DMS53 treated with DMSO at 0.1 percent for 48 hours (cell line): ENCODE measurements around the gene COL8A1.

Source experiments
- DNase-seq: peaks from one replicate; lab custom pipeline; 2025; ENCODE audit not compliant: unreplicated experiment; lab: John Stamatoyannopoulos, UW

COL8A1 gene

DNA sequence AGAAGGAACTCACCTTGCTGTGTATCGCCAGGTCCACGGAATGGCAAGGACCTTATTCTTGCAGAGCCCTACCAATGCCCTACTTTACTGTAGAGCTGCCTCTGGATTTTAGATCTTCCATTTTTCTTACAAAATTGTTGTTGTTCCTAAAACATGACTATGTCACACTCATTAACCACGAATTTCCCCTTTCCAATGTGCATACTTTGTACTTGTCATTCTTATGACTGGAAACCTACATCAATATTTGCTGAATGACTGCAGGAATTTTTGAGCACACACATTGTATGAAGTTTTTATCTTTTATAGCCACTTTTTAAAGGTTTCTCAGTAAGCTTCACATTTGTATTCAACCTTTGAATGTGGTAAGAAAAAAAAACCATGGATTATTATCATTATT is 143.4 kb downstream of the COL8A1 start:
- no peak for DNase-seq

DNA sequence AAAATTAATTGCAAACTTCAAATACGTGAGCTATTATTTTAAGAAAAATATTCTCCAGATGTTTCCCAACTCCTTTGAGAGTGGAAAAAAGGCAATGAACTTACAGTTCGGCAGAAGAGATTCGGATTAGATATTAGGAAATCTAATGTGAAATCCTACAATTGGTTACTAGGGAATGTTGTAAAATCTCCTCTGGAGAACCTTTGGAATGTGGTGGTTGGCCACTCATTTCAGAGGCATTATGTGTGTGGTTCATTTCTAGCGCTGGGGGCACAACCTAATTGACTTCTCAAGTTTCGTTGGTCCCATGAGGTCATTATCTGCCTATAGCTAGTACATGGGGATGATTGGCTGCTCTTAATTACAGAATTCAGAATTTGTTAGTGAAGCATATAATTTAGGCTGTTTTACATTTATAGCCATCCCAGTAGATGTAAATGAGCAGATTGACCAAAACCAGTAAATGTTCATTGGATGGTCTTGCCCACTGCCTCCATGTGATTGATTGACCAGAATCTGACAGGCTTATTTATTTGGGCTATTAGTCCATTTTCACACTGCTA is 144.7 kb downstream of the COL8A1 start:
- DNase-seq: no peak

DNA sequence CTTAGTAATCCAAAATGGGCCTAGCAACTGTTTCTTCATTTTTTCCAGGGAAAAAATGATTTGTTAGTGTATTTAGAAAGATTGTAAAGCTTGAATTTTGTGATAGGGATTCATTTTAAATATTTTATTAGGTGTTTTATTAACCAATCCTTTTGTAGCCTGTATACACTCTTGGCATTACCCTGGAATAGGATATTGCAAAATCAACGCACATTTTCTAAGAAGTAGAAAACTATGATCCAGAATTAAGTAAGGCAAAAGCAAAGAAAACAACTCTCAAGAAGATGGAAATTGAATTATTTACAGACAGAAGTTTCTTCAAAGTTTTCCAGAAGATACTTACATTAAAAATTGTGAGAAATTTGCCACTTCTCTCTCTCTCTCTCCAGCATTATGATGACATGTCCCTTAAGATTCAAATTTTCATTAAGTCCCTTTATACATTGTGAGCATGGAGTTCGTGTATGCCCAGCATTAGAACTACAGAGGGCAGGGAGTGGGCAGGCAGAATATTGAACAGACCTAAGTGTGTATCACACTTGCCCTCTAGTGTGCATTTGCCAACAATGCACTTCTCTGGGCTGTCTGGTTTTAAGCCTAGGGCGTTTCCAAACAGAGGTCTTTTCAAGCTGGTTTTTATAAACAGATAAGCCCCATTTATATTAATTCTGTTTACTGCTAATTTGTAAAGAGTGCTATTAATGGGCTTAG is 150.8 kb downstream of the COL8A1 start:
- peak; percentile 37 for DNase-seq

DNA sequence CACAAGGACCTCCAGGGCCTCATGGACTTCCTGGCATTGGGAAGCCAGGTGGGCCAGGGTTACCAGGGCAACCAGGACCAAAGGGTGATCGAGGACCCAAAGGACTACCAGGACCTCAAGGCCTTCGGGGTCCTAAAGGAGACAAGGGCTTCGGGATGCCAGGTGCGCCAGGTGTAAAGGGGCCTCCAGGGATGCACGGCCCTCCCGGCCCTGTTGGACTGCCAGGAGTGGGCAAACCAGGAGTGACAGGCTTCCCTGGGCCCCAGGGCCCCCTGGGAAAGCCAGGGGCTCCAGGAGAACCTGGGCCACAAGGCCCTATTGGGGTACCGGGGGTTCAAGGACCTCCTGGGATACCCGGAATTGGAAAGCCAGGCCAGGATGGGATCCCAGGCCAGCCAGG is 156.1 kb downstream of the COL8A1 start:
- no peak for DNase-seq

DNA sequence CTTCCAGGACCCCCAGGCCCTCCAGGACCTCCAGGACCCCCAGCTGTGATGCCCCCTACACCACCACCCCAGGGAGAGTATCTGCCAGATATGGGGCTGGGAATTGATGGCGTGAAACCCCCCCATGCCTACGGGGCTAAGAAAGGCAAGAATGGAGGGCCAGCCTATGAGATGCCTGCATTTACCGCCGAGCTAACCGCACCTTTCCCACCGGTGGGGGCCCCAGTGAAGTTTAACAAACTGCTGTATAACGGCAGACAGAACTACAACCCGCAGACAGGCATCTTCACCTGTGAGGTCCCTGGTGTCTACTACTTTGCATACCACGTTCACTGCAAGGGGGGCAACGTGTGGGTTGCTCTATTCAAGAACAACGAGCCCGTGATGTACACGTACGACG is 157.2 kb downstream of the COL8A1 start:
- DNase-seq: no peak

DNA sequence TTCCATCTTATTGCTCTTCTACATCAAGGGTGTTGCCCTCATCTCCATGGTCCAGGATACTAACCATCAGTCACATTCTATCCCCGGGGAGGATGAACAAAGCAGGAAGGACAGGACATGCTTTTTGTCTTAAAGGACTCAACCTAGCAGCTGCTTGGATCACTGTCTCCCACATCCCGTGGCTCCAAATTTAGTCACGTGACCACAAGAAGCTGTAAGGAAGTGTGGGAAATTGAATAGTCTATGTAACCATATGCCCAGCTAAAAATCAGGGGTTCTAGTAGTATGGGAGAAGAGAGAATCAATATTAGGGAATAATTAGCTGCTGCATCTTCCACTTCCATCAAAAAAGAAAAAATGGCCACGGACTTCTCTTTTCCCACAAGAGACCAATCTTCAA is 161.0 kb downstream of the COL8A1 start:
- DNase-seq: no peak

DNA sequence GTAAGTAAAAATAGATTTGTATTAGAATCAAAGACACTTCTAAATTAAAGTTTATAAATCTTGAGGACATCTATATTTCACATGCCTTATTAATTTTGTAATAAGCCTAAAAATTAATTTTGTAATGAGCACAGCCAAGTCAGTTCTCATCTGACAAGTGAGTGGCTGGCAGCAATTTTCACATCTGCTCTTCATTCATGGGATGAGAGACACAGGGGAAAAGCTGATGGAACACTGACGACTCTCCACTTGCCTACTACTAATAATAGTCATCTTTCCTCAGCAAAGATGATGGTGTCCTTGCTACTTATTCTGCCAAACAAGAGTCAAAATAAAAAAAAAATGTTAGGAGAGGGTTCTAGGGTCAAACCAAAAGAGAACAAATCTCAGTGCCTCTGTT is 164.9 kb downstream of the COL8A1 start:
- DNase-seq: no peak

DNA sequence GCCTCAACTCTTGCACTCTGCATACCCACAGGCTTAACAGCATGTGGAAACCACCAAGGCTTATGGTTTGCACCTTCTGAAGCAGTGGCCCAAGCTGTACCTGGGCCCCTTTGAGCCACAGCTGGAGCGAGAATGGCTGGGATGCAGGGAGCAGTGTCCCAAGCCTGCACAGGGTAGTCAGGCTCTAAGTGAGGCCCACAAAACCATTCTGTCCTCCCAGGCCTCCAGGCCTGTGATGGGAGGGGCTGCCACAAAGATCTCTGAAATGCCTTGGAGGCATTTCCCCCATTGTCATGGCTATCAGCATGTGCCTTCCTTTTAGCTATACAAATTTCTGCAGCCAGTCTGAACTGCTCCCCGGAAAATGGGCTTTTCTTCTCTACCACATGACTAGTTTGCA is 166.8 kb downstream of the COL8A1 start:
- no peak for DNase-seq

DNA sequence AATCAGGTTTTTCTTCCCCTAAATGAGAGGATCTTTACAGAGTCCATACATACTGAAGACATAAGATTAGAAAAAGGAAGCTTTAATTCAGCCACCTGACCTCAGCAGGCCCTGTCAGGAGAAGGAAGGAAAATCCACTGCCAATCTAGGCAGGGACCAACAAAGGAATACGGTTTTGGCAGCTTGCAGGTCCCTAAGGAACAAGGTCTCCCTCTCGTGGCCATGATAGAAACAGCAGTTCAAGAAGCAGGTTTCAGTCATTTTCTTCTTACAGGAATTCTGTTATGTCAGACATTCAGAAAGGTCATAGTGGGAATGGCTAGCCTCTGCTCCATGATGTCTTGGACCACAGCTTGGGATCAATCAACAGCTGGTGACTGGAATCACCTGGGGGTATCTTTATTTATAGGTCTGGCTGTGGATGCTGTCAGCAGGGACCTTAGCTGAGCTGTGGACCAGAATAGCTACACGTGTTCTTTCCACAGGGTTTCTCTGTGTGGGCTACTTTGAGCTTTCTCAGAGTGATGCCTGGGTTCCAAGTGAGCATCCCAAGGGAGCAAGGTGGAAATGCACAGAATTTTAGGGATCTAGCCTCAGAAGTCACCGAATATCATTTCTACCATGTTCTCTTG is 169.9 kb downstream of the COL8A1 start:
- DNase-seq: peak; percentile 68

DNA sequence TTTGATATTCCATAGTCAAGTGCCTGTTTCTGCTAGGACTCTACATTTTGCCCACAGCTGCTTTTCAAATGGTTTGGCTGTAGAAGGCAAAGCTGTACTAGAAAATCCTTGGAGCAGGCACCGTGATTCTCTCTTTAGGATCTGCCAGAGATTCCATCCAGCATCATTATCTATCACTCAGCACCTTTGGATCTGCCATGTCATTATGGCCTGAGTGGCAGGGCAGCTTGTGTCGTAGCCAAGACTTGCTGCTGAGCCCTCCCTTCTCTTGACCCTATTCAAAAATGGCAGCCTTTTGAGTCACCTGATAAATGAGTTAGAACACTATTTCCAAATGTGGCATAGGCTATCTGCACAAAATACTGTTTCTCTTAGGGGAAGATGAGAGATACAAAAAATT is 171.2 kb downstream of the COL8A1 start:
- no peak for DNase-seq

DNA sequence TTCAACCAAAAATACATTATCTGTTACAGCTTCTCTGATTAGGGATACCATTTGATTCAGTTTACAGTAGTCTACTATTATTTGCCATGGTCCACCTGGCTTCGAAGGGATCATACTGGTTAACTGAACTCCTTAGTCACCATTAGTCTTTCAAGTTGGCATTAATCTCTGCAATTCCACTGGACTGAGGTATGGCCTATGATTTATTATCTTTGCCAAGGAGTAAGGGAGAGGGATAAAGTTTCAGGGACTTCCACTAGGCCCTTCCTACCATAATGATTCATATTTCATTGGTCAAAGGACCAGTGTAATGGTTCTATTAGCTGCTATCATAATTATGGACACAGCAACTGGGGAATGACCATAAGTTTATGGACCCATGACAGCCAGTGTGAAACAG is 172.0 kb downstream of the COL8A1 start:
- DNase-seq: no peak

DNA sequence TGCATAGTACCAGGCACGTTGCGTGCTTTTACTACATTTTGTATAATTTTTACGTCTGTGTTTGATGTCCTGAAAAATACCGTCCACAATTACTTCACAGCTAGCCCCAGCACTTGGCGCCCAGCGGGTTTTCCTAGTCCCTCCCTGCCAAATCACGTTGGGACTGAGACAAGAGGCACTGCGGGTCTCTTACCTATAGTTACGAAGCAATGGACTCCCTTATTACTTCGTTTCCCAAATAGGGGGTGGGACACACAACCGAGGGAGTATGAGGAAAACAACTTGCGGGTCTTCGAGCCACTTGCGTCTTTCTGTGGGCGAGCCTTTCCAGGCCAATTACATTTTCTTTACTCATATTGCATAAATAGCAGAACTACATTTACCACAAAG is 178.6 kb downstream of the COL8A1 start:
- no peak for DNase-seq

DNA sequence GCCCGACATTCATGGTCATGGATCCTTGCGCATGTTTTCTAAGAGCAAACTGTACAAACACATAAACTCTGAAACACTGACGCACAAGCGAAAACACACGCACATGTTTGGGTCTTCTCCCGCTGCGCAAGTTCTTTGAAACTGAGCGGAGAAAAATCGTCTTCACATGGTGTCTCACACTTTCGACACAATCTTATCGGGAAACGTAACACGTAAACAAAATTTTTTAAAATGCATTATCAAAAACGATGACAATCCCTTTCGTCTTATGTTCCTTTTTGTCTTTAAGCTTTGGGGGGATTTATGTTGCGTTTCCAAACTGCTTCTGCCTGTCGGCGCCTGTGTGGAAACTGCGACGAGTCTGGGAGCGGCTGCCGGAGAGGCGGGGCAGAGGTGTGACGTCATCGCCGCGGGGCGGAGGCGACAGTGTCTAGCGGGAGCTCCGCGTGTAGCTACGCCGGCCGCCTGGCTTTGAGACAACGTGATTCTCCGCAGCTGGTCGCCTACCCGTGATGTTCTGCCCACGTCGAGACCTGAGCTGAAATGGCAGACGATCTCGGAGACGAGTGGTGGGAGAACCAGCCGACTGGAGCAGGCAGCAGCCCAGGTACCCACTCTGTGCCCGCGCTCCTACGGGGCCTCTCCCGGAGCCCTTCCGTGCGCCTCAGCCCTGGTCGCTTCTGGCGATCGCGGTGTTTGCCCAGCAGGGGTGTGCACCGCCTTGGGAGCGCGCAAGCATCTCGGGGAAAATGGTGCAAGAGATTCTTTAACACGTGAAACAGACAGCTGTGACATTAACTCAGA is 179.2 kb downstream of the COL8A1 start, which contains the start of gene CMSS1:
Gene CMSS1 (plus strand): TSS at position 426 of the 804 bp plus-strand sequence.
- DNase-seq: peak; percentile 40

DNA sequence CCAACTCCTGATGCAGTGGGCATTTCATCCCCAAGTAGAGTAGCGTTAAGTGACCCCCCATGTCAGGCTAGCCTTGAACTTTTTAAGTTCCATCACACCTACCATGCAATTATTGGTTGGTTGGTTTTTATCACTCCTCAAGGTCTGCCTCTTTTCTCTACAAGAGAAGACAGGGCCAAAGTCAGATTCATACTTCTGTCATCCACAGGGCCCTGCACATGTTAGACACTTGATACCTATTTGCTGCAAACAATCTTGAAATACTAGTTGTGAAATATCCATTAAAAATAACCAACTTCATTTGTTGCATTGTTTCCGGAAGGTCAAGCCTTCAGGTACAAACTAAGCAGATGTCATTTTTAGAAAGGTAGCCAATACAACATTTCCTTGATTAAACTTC is 180.4 kb downstream of the COL8A1 start:
- DNase-seq: no peak

DNA sequence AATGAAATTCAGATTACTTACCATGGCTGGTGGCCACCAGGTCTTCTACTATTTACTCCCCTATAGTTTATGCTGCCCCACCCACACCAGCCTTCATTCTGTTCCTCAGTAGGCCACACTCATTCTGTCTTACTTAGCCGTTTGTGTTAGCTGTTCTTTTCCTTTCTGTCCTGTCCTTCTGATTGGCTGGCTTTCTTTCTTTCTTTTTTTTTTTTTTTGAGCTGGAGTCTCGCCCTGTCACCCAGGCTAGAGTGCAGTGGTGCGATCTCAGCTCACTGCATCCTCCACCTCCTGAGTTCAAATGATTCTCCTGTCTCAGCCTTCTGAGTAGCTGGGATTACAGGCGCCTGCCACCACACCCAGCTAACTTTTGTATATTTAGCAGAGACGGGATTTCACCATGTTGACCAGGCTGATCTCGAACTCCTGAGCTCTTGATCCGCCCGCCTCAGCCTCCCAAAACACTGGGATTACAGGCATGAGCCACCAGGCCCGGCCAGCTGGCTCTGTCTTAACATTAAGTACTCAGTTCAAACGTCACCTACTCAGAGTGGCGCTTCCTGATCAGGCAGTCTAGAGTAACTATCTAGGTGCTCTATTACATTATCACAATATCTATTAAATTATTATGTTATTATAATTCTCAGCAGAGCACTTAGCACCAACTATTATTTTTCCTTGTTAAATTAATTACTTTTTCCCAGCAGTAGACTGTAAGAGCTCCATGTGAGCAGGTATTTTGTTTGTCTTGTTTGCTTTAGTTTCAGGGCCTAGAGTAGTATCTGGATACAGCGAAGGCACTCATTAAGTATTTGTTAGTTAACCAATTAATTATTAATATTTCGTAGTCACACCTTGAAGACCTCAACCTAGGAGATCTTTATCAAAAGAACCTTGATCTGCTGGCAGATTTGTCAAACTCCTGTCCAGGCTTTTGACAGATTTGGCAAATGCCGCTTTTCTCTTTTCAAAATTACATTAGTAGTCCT is 185.6 kb downstream of the COL8A1 start:
- DNase-seq: no peak

DNA sequence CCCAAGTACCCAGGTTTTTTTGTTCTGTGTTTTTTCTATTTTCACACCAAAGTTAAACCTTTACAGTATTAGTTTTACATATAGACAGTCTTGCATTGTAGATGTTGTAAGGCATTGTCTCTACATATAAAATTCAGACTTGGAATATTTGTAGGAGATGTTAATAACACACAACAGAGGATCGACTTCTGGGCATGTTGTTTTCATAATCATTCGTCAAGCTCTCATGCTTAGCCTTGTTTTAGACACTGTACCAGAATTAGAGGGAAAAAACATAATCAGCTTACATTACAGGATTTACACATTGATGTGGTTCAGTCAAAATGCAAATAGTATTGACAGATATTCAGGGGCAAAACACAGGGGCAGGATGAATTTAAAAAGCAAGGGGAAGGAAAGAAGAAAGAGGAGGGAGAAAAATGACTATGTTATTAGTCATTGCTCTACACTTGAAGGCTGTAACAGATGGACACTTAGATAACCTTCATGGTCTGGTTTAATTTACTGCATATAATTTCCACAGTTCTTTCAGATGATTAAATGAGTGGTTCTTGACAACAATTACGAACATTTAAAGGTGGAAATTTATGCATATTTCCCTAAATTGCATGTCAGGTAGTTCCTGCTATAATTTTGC is 186.7 kb downstream of the COL8A1 start:
- no peak for DNase-seq

DNA sequence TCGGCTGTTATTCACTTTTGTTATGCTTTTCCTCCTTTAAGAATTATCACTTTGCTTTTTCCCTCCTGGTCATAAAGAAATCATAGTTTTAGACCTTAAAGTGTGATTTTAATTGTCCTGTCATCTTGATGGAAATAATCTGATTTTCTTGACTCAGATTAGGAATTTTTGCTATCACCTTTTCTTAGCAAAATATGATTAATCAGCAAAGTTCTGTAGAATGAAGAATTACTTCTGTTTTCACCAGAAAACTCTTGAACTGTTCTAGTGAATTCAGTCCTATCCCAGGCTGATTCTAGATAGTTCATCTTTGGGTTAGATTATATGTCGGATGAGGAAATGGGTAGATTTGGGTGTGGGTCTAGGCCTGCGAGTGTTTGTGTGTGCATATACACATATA is 191.4 kb downstream of the COL8A1 start:
- no peak for DNase-seq

DNA sequence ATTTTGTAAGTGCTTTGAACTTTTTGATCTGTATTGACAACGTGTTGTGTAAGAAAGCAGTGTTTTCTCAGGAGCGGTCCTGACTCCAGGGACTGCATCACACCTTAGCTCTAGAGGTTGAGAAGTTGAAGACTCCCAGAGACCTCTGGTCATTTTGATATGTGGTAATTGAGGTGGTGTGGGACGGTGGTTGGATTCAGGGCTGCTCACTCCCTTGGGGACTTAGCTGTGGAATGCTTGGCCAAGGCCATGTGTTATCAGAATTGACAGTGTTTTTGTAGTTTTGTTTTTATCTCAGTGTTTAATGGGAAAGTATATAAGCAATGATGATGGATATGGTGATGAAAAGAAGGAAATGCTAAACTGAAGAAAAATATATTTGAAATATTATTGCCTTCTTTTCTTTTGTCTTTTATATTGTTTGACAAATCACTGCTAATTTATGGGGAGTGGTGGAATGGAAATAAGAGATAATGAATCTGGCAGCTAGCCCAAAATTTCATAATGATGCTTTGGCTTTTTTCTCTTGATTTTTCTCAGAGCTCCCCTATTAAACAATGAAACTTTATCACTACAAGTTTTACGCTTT is 195.3 kb downstream of the COL8A1 start:
- no peak for DNase-seq

DNA sequence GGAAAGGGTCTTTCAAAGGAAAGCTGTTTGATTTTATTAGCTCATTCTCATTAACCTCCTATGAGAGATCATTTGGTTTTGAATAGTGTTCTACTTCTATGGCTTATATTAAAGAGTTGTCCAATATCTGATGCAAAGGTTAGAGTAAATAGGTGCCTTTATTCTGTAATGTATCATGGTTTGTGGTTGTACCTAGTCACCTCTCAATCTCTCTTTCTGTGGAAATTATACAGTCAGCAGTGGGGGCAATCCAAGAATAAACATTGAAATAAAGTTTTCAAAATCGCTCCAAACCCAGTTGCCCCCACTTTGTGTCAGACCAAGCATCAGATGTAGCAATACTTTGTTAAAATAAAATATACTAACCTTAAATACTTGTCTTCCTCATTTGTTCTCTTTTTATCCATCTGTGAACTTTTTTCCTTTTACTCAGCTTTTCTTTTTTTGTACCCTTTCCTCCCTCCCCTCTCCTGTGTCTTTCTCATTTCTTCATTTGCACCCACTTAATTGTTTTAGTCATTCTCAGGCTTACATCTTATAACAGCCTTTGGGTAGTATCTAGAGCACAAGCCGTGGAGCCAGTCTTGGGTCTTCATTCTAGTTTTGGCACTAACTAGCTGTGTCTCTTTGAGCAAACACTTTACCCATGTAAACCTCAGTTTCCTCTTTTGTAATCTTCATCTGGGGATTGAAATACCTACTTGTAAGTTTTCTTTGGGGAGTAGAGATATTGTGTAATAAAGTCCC is 196.0 kb downstream of the COL8A1 start:
- no peak for DNase-seq
